ENCODE measurements around the gene AEN. TPM values are rescaled to one million over a fixed set of nuclear protein-coding genes. Genes with fewer than 3 reads are reported as not detected.
A peak's percentile ranks its signal among the peaks of the same experiment; 100 is the strongest.

The AEN gene
- total RNA-seq, 1 donor from 2014 or later, result 90.6 TPM

GRCh38 chr15:88651136-88651732 is 30.1 kb downstream of the AEN start:
- Histone ChIP-seq H3K9me3 (ENCODE audit: insufficient read depth, low read depth, low read length) (no peaks in the 10 kb centered on the region), H4K20me1 (ENCODE audit: insufficient read depth, low read length) (peaks cover under 1% of the 10 kb centered on the region), H3K36me3 (ENCODE audit: insufficient read depth, low read length) (no peaks in the 10 kb centered on the region), H3K4me2 (ENCODE audit: low read length) (no peak overlapping the region), H3K79me2 (ENCODE audit: insufficient read depth, low read length) (no peaks in the 10 kb centered on the region), H3K4me3 (ENCODE audit: insufficient read depth, low read depth, low read length) (no peak overlapping the region), H3K4me1 (ENCODE audit: insufficient read depth, low read length) (peaks cover 22% of the 10 kb centered on the region), H3K9ac (ENCODE audit: low read length) (no peak overlapping the region), H3K27me3 (ENCODE audit: insufficient read depth, low read length) (no peaks in the 10 kb centered on the region), H3K27ac (ENCODE audit: low read depth, low read length) (no peak overlapping the region), H2AFZ (ENCODE audit: low read depth, low read length) (no peak overlapping the region)
- Mint-ChIP-seq H3K36me3 (ENCODE audit: low read depth, unreplicated experiment) (peaks cover 3% of the 10 kb centered on the region), H3K27me3 (ENCODE audit: low read depth, unreplicated experiment) (peaks cover 8% of the 10 kb centered on the region), H3K4me3 (ENCODE audit: unreplicated experiment) (peak overlapping the region; percentile 34), H3K9me3 (ENCODE audit: unreplicated experiment) (peaks cover 2% of the 10 kb centered on the region), H3K27ac (ENCODE audit: unreplicated experiment) (peak overlapping the region; percentile 7), H3K4me1 (ENCODE audit: low read depth, unreplicated experiment) (peaks cover 22% of the 10 kb centered on the region)
- DNase-seq (ENCODE audit: low read depth), result no peak
- FAIRE-seq, result peak; percentile 32
- no peak for TF ChIP-seq CTCF (IDR thresholded peaks at IDR 0.05; ENCODE audit: insufficient read depth, low read depth, low read length)
- TF ChIP-seq EZH2 (IDR thresholded peaks at IDR 0.05; ENCODE audit: insufficient read depth, low read length), result no peak

- H3K4me1 Mint-ChIP-seq (ENCODE audit: low read depth, unreplicated experiment), result peaks cover 22% of the 10 kb centered on the region
- DNase-seq (ENCODE audit: low read depth) (no peak), FAIRE-seq (no peak)
- Histone ChIP-seq H2AFZ (ENCODE audit: low read depth, low read length) (no peak overlapping the region), H3K27ac (ENCODE audit: low read depth, low read length) (no peak overlapping the region), H3K27me3 (ENCODE audit: insufficient read depth, low read length) (no peaks in the 10 kb centered on the region), H3K36me3 (ENCODE audit: insufficient read depth, low read length) (no peaks in the 10 kb centered on the region), H3K9me3 (ENCODE audit: insufficient read depth, low read depth, low read length) (no peaks in the 10 kb centered on the region), H3K4me2 (ENCODE audit: low read length) (no peak overlapping the region), H3K4me3 (ENCODE audit: insufficient read depth, low read depth, low read length) (no peak overlapping the region), H3K79me2 (ENCODE audit: insufficient read depth, low read length) (no peaks in the 10 kb centered on the region), H3K4me1 (ENCODE audit: insufficient read depth, low read length) (peaks cover 22% of the 10 kb centered on the region), H3K9ac (ENCODE audit: low read length) (no peak overlapping the region), H4K20me1 (ENCODE audit: insufficient read depth, low read length) (no peaks in the 10 kb centered on the region)
- no peak for TF ChIP-seq EZH2 (IDR thresholded peaks at IDR 0.05; ENCODE audit: insufficient read depth, low read length)
- TF ChIP-seq CTCF (IDR thresholded peaks at IDR 0.05; ENCODE audit: insufficient read depth, low read depth, low read length), result no peak
- H3K4me3 Mint-ChIP-seq (ENCODE audit: unreplicated experiment), result no peak overlapping the region
- H3K9me3 Mint-ChIP-seq (ENCODE audit: unreplicated experiment), result peaks cover 2% of the 10 kb centered on the region
- no peak overlapping the region for H3K27ac Mint-ChIP-seq (ENCODE audit: unreplicated experiment)
- H3K36me3 Mint-ChIP-seq (ENCODE audit: low read depth, unreplicated experiment), result peaks cover 3% of the 10 kb centered on the region
- peaks cover 8% of the 10 kb centered on the region for H3K27me3 Mint-ChIP-seq (ENCODE audit: low read depth, unreplicated experiment)
Measured at GRCh38 chr15:88651971-88652370, 30.8 kb downstream of the AEN start.

- no peaks in the 10 kb centered on the region for H4K20me1 ChIP-seq (ENCODE audit: insufficient read depth, low read length)
- no peak overlapping the region for H2AFZ ChIP-seq (ENCODE audit: low read depth, low read length)
- H3K9me3 ChIP-seq (ENCODE audit: insufficient read depth, low read depth, low read length), result no peaks in the 10 kb centered on the region
- H3K4me1 Mint-ChIP-seq (ENCODE audit: low read depth, unreplicated experiment), result peaks cover 22% of the 10 kb centered on the region
- H3K27me3 Mint-ChIP-seq (ENCODE audit: low read depth, unreplicated experiment), result peaks cover 13% of the 10 kb centered on the region
- DNase-seq (ENCODE audit: low read depth) (no peak), FAIRE-seq (no peak)
- H3K4me2 ChIP-seq (ENCODE audit: low read length), result no peak overlapping the region
- no peak overlapping the region for H3K27ac Mint-ChIP-seq (ENCODE audit: unreplicated experiment)
- H3K4me3 ChIP-seq (ENCODE audit: insufficient read depth, low read depth, low read length), result no peak overlapping the region
- H3K4me1 ChIP-seq (ENCODE audit: insufficient read depth, low read length), result peaks cover 22% of the 10 kb centered on the region
- H3K9me3 Mint-ChIP-seq (ENCODE audit: unreplicated experiment), result peaks cover under 1% of the 10 kb centered on the region
- H3K27ac ChIP-seq (ENCODE audit: low read depth, low read length), result no peak overlapping the region
- H3K4me3 Mint-ChIP-seq (ENCODE audit: unreplicated experiment), result no peak overlapping the region
- H3K9ac ChIP-seq (ENCODE audit: low read length), result no peak overlapping the region
- H3K79me2 ChIP-seq (ENCODE audit: insufficient read depth, low read length), result no peaks in the 10 kb centered on the region
- TF ChIP-seq EZH2 (IDR thresholded peaks at IDR 0.05; ENCODE audit: insufficient read depth, low read length) (no peak), CTCF (IDR thresholded peaks at IDR 0.05; ENCODE audit: insufficient read depth, low read depth, low read length) (no peak)
- H3K27me3 ChIP-seq (ENCODE audit: insufficient read depth, low read length), result no peaks in the 10 kb centered on the region
- peaks cover 3% of the 10 kb centered on the region for H3K36me3 Mint-ChIP-seq (ENCODE audit: low read depth, unreplicated experiment)
- no peaks in the 10 kb centered on the region for H3K36me3 ChIP-seq (ENCODE audit: insufficient read depth, low read length)
Measured at GRCh38 chr15:88652456-88653199, 31.5 kb downstream of the AEN start.

Measured in astrocyte (in vitro differentiated cells and primary cell).